NB4 (cell line): Measurements from ENCODE around the gene INTS15.

Experiments
- DNase-seq: peaks from one replicate; pipeline ENCODE4 v3.0.0; 2010; ENCODE audit warnings: low read depth
- H3K4me3 ChIP-seq: one replicate; pipeline ENCODE4 v1.5.1; 2011; ENCODE audit warnings: mild to moderate bottlenecking, low read depth, low read length, moderate library complexity
- MYC ChIP-seq: IDR thresholded peaks from 2 replicates; pipeline ENCODE4 v1.6.1; 2011; ENCODE audit warnings: low read depth, low read length
- POLR2A ChIP-seq: IDR thresholded peaks from 2 replicates; pipeline ENCODE4 v1.6.1; 2011; ENCODE audit warnings: mild to moderate bottlenecking; ENCODE audit not compliant: insufficient read length; ENCODE audit errors: extremely low read depth
- TF ChIP-seq, protein P1 (sequence below): IDR thresholded peaks from 2 replicates; pipeline ENCODE4 v1.6.1; 2011; ENCODE audit warnings: low read depth, low read length
- TF ChIP-seq, protein P2 (sequence below): IDR thresholded peaks from one replicate; pipeline ENCODE4 v1.5.1; 2012; ENCODE audit warnings: low read depth, low read length

INTS15 gene

DNA sequence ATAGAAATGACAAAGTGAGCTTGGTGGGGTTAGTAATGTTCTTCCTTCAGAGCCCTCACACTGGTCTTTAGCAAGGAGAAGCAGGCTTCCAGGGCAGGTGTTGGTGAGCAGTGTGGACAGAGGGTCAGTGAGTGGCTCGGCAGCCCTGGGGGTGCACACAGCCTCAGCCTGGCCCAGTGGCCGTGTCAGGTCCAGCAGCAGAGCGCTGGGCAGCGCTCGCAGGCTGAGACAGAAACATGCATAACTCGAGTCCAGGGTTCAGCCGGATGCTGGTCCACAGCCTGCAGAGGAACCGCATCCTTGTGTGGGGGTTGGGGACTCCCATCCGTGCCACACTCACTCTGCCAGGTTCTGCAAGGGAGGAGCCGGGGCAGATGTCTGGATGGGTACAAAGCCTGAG lies 14.6 kb downstream of the INTS15 start:
- DNase-seq = no peak
- no peak overlapping the region for H3K4me3 ChIP-seq
- TF ChIP-seq, protein P1, sequence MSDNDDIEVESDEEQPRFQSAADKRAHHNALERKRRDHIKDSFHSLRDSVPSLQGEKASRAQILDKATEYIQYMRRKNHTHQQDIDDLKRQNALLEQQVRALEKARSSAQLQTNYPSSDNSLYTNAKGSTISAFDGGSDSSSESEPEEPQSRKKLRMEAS = no peak
- TF ChIP-seq POLR2A (no peak), MYC (no peak)
- TF ChIP-seq, protein P2, sequence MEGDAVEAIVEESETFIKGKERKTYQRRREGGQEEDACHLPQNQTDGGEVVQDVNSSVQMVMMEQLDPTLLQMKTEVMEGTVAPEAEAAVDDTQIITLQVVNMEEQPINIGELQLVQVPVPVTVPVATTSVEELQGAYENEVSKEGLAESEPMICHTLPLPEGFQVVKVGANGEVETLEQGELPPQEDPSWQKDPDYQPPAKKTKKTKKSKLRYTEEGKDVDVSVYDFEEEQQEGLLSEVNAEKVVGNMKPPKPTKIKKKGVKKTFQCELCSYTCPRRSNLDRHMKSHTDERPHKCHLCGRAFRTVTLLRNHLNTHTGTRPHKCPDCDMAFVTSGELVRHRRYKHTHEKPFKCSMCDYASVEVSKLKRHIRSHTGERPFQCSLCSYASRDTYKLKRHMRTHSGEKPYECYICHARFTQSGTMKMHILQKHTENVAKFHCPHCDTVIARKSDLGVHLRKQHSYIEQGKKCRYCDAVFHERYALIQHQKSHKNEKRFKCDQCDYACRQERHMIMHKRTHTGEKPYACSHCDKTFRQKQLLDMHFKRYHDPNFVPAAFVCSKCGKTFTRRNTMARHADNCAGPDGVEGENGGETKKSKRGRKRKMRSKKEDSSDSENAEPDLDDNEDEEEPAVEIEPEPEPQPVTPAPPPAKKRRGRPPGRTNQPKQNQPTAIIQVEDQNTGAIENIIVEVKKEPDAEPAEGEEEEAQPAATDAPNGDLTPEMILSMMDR = no peak

DNA sequence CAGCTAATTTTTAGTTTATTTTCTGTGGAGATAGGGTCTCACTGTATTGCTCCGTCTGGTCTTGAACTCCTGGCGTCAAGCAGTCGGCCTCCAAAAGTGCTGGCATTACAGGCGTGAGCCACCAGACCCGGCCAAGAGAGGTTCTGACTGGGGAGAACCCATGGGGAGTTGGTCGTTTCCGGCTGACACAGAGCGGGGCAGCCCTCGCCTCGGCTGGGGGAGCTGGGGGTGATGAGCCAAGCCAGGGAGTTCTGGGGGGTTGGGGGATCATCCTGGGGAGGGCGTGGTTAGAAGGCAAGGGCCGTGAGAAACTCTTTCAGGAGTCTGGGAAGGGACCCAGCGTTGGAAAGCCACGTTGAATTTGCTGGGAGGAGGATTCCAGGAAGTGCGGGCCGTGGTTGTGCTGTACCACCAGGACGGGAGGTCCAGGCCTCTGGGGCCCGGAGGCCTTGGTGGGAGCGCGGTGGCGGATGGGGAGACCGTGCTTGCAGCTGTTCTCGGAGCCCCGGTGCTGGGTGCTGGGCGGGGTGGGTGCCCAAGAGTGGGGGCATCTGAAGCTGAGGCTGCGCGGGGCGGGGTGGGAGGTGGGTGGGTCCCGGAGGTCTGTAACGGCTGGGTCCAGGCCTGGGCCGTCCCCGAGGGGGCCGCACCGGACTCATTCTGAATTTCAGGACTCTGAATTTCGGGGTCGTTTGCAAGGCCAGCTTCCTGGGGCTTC lies 17.2 kb downstream of the INTS15 start:
- TF ChIP-seq, protein P1 = no peak
- no peak for TF ChIP-seq MYC
- TF ChIP-seq POLR2A = no peak
- TF ChIP-seq, protein P2 = no peak
- no peak overlapping the region for H3K4me3 ChIP-seq
- DNase-seq = no peak

DNA sequence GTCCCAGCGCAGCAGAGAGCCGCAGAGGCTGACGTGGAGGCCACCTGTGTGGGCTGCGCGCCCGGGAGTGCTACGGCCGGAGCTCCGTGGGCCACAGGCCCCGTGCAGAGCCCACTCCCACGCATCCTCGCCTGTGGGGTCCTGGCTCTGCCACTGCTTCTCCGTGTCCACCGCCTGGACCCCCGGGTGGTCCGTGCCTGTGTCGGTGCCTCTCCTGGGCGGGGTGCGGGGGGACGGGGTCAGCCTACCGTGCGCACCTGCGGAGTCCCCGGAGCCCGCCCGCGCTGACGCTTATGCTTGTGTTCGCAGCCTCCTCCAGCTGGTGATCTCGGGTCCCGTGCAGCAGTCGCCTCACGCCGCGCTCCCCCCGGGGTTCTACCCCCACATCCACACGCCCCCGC lies 17.8 kb downstream of the INTS15 start:
- no peak for TF ChIP-seq POLR2A
- TF ChIP-seq, protein P2 = no peak
- TF ChIP-seq, protein P1 = no peak
- TF ChIP-seq MYC = no peak

DNA sequence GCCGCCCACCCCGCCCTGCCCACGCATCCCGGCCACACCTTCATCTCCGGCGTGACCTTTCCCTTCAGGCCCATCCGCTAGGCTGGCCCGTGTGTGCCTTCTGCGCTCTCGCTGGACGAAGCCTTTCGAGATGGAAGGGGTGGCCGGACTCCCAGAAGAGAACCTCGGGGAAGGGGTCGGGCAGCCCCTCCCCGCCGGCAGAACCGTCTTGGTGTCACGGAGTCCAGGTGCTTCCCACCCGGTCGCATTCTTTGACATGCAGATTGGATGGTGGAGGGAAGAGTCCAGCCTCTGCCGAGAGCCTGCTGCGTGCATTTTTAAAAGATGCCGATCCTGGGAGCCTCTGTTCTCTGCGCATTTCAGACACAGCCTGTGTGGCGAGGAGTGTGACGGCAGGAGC lies 18.3 kb downstream of the INTS15 start:
- TF ChIP-seq POLR2A = no peak
- TF ChIP-seq, protein P2 = no peak
- DNase-seq = no peak

More for the DNA sequence above, 17.8 kb downstream of the INTS15 start:
- DNase-seq = no peak
- no peak overlapping the region for H3K4me3 ChIP-seq

DNA sequence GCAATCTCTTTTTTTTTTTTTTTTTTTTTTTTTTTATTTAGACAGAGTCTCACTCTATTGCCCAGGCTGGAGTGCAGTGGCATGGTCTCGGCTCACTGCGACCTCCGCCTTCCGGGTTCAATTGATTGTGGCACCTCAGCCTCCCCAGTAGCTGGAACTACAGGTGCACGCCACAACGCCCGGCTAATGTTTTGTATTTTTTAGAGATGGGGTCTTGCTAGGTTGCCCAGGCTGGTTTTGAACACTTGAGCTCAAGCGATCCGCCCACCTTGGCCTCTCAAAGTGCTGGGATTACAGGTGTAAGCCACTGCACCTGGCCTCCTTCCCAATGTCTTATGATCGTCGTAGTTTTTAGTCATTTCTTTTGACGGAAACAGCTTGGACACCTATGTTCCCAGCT lies 19.0 kb downstream of the INTS15 start:
- TF ChIP-seq MYC (no peak), POLR2A (no peak)
- TF ChIP-seq, protein P2 = no peak
- TF ChIP-seq, protein P1 = no peak
- DNase-seq = no peak
- no peak overlapping the region for H3K4me3 ChIP-seq

More for the DNA sequence above, 18.3 kb downstream of the INTS15 start:
- H3K4me3 ChIP-seq = no peak overlapping the region
